Panc1 (cell line): Measurements from ENCODE around the gene CARD8.

ENCODE experiments used
- CTCF ChIP-seq: fragments of 450-650 bp; IDR thresholded peaks from 2 replicates; pipeline ENCODE4 v1.5.1; 2017; ENCODE audit warnings: mild to moderate bottlenecking
- POLR2AphosphoS5 ChIP-seq: IDR thresholded peaks from 2 replicates; pipeline ENCODE4 v1.6.1; 2012; ENCODE audit warnings: mild to moderate bottlenecking, low read depth, low read length, moderate library complexity

- no peak for TF ChIP-seq CTCF
- no peak for TF ChIP-seq POLR2AphosphoS5
Observed at GRCh38 chr19:48271531-48272151, 15.9 kb upstream of the CARD8 start.
